ENCODE data around the gene RPL7A.
A peak's percentile ranks its signal among the peaks of the same experiment; 100 is the strongest.

Gene RPL7A

DNA sequence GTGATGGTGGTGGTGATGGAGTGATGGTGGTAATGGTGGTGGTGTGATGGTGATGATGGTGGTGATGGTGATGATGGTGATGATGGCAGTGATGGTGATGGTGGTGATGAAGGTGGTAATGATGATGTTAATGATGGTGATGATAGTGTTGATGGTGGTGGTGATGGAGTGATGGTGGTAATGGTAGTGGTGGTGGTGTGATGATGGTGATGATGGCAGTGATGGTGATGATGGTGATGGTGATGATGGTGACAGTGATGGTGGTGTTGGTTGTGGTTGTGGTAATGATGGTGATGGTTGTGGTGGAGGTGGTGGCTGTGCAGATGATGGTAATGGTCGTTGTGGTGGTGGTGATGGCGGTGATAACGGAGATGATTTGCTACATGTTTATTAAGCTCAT, 35.4 kb downstream of the RPL7A start:
- Histone ChIP-seq H3K18ac (ENCODE audit: low read depth in 1 of 2, low read length in 2 of 2) (no peak overlapping the region), H3K4me1 (ENCODE audit: control insufficient read depth, insufficient read depth, low read depth, low read length) (peaks cover 3% of the 10 kb centered on the region), H4K91ac (ENCODE audit: low read length) (no peak overlapping the region), H3K36me3 (ENCODE audit: control insufficient read depth in 1 of 2, insufficient read depth in 2 of 2, low read depth in 1 of 2, low read length in 2 of 2) (no peaks in the 10 kb centered on the region), H3K14ac (ENCODE audit: low read length in 2 of 2) (no peak overlapping the region), H3K9ac (ENCODE audit: low read length) (no peak overlapping the region), H2AK5ac (ENCODE audit: low read length, severe bottlenecking) (no peak overlapping the region), H2BK15ac (ENCODE audit: low read depth, poor library complexity, severe bottlenecking) (no peak overlapping the region), H3K27ac (ENCODE audit: low read length, poor library complexity, severe bottlenecking) (no peak overlapping the region), H3K79me1 (replicated peaks; ENCODE audit: low read length, poor library complexity, severe bottlenecking) (no peaks in the 10 kb centered on the region), H2BK120ac (ENCODE audit: low read depth, low read length) (no peak overlapping the region), H3K23ac (ENCODE audit: low read length in 2 of 2) (no peak overlapping the region), H2BK5ac (ENCODE audit: low read depth, low read length, poor library complexity, severe bottlenecking) (no peak overlapping the region), H3K27me3 (ENCODE audit: control insufficient read depth in 1 of 2, insufficient read depth in 1 of 2, low read length in 2 of 2) (peaks cover 0 to 4% of the 10 kb centered on the region in 2 experiments), H2BK12ac (ENCODE audit: low read length in 2 of 2) (no peak overlapping the region), H3K4me3 (ENCODE audit: insufficient read depth in 1 of 2, low read depth in 1 of 2, low read length in 2 of 2) (no peak overlapping the region), H4K8ac (ENCODE audit: low read length) (no peak overlapping the region), H2AFZ (ENCODE audit: low read depth, low read length) (no peak overlapping the region), H3K4ac (ENCODE audit: low read depth in 1 of 2, low read length in 2 of 2) (no peak overlapping the region), H3K4me2 (ENCODE audit: low read length, poor library complexity, severe bottlenecking) (no peak overlapping the region), H3K9me3 (ENCODE audit: control insufficient read depth, low read length) (no peaks in the 10 kb centered on the region)
- 89% methylated on average over 3 of the region's 3 CpGs for WGBS
- DNase-seq, result no peak

- H3K4ac ChIP-seq (ENCODE audit: low read depth in 1 of 2, low read length in 2 of 2), result no peak overlapping the region
- no peak overlapping the region for H2BK5ac ChIP-seq (ENCODE audit: low read depth, low read length, poor library complexity, severe bottlenecking)
- H3K79me1 ChIP-seq (replicated peaks; ENCODE audit: low read length, poor library complexity, severe bottlenecking), result no peaks in the 10 kb centered on the region
- H2AFZ ChIP-seq (ENCODE audit: low read depth, low read length), result no peak overlapping the region
- no peak overlapping the region for H2BK120ac ChIP-seq (ENCODE audit: low read depth, low read length)
- no peaks in the 10 kb centered on the region for H3K4me1 ChIP-seq (ENCODE audit: control insufficient read depth, insufficient read depth, low read depth, low read length)
- H3K9me3 ChIP-seq (ENCODE audit: control insufficient read depth, low read length), result no peaks in the 10 kb centered on the region
- no peak overlapping the region for H2BK12ac ChIP-seq (ENCODE audit: low read length in 2 of 2)
- no peak overlapping the region for H2AK5ac ChIP-seq (ENCODE audit: low read length, severe bottlenecking)
- no peak overlapping the region for H3K14ac ChIP-seq (ENCODE audit: low read length in 2 of 2)
- no peak for DNase-seq
- H3K4me2 ChIP-seq (ENCODE audit: low read length, poor library complexity, severe bottlenecking), result no peak overlapping the region
- H2BK15ac ChIP-seq (ENCODE audit: low read depth, poor library complexity, severe bottlenecking), result no peak overlapping the region
- no peak overlapping the region for H3K9ac ChIP-seq (ENCODE audit: low read length)
- no peak overlapping the region for H3K27ac ChIP-seq (ENCODE audit: low read length, poor library complexity, severe bottlenecking)
- H3K4me3 ChIP-seq (ENCODE audit: insufficient read depth in 1 of 2, low read depth in 1 of 2, low read length in 2 of 2), result no peak overlapping the region
- no peak overlapping the region for H3K23ac ChIP-seq (ENCODE audit: low read length in 2 of 2)
- no peak overlapping the region for H4K91ac ChIP-seq (ENCODE audit: low read length)
- 96% methylated on average over 17 of the region's 17 CpGs for WGBS
- H3K18ac ChIP-seq (ENCODE audit: low read depth in 1 of 2, low read length in 2 of 2), result no peak overlapping the region
- H3K27me3 ChIP-seq (ENCODE audit: control insufficient read depth in 1 of 2, insufficient read depth in 1 of 2, low read length in 2 of 2), result peaks cover 0 to 6% of the 10 kb centered on the region in 2 experiments
- H3K36me3 ChIP-seq (ENCODE audit: control insufficient read depth in 1 of 2, insufficient read depth in 2 of 2, low read depth in 1 of 2, low read length in 2 of 2), result no peaks in the 10 kb centered on the region
- no peak overlapping the region for H4K8ac ChIP-seq (ENCODE audit: low read length)
These were observed 36.8 kb downstream of the RPL7A start for GRCh38 chr9:133384736-133385321.

DNA sequence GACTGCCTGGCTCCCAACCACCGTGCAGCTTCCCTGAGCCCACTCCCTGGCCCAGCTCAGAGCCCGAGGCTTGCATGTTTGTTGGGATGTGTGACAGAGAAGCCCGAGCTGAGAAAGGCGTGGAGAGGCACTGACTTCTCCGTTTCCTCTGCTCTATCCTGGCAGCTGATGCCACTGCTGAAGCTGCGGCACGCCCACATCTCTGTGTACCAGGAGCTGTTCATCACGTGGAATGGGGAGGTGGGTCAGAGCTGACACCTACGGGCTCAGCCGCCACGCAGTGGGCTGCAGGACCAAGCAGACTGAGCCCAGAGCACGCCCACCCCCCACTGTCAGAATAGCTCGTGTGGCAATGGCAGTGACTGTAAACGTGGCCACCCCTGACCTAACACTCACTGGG, 37.4 kb downstream of the RPL7A start:
- H2BK15ac ChIP-seq (ENCODE audit: low read depth, poor library complexity, severe bottlenecking), result no peak overlapping the region
- no peaks in the 10 kb centered on the region for H3K79me1 ChIP-seq (replicated peaks; ENCODE audit: low read length, poor library complexity, severe bottlenecking)
- no peak overlapping the region for H3K4me2 ChIP-seq (ENCODE audit: low read length, poor library complexity, severe bottlenecking)
- H3K23ac ChIP-seq (ENCODE audit: low read length in 2 of 2), result no peak overlapping the region
- H3K27me3 ChIP-seq (ENCODE audit: control insufficient read depth in 1 of 2, insufficient read depth in 1 of 2, low read length in 2 of 2), result peaks cover 0 to 10% of the 10 kb centered on the region in 2 experiments
- no peak overlapping the region for H2BK120ac ChIP-seq (ENCODE audit: low read depth, low read length)
- no peak overlapping the region for H2AK5ac ChIP-seq (ENCODE audit: low read length, severe bottlenecking)
- no peak for DNase-seq
- H3K36me3 ChIP-seq (ENCODE audit: control insufficient read depth in 1 of 2, insufficient read depth in 2 of 2, low read depth in 1 of 2, low read length in 2 of 2), result no peaks in the 10 kb centered on the region
- 85% methylated on average over 14 of the region's 14 CpGs for WGBS
- H2BK5ac ChIP-seq (ENCODE audit: low read depth, low read length, poor library complexity, severe bottlenecking), result no peak overlapping the region
- no peaks in the 10 kb centered on the region for H3K4me1 ChIP-seq (ENCODE audit: control insufficient read depth, insufficient read depth, low read depth, low read length)
- no peak overlapping the region for H4K91ac ChIP-seq (ENCODE audit: low read length)
- H3K18ac ChIP-seq (ENCODE audit: low read depth in 1 of 2, low read length in 2 of 2), result no peak overlapping the region
- no peak overlapping the region for H3K4me3 ChIP-seq (ENCODE audit: insufficient read depth in 1 of 2, low read depth in 1 of 2, low read length in 2 of 2)
- no peak overlapping the region for H2AFZ ChIP-seq (ENCODE audit: low read depth, low read length)
- H2BK12ac ChIP-seq (ENCODE audit: low read length in 2 of 2), result no peak overlapping the region
- no peaks in the 10 kb centered on the region for H3K9me3 ChIP-seq (ENCODE audit: control insufficient read depth, low read length)
- H4K8ac ChIP-seq (ENCODE audit: low read length), result no peak overlapping the region
- H3K27ac ChIP-seq (ENCODE audit: low read length, poor library complexity, severe bottlenecking), result no peak overlapping the region
- H3K9ac ChIP-seq (ENCODE audit: low read length), result no peak overlapping the region
- no peak overlapping the region for H3K4ac ChIP-seq (ENCODE audit: low read depth in 1 of 2, low read length in 2 of 2)
- H3K14ac ChIP-seq (ENCODE audit: low read length in 2 of 2), result peak overlapping the region in 1 of 2 experiments; percentile 37

- Histone ChIP-seq H3K4me2 (ENCODE audit: low read length, poor library complexity, severe bottlenecking) (no peak overlapping the region), H3K18ac (ENCODE audit: low read depth in 1 of 2, low read length in 2 of 2) (no peak overlapping the region), H3K14ac (ENCODE audit: low read length in 2 of 2) (no peak overlapping the region), H3K36me3 (ENCODE audit: control insufficient read depth in 1 of 2, insufficient read depth in 2 of 2, low read depth in 1 of 2, low read length in 2 of 2) (no peaks in the 10 kb centered on the region), H3K9ac (ENCODE audit: low read length) (no peak overlapping the region), H2BK12ac (ENCODE audit: low read length in 2 of 2) (no peak overlapping the region), H3K9me3 (ENCODE audit: control insufficient read depth, low read length) (no peaks in the 10 kb centered on the region), H3K4ac (ENCODE audit: low read depth in 1 of 2, low read length in 2 of 2) (no peak overlapping the region), H2BK5ac (ENCODE audit: low read depth, low read length, poor library complexity, severe bottlenecking) (no peak overlapping the region), H2AFZ (ENCODE audit: low read depth, low read length) (no peak overlapping the region), H3K79me1 (replicated peaks; ENCODE audit: low read length, poor library complexity, severe bottlenecking) (no peaks in the 10 kb centered on the region), H4K91ac (ENCODE audit: low read length) (no peak overlapping the region), H3K27ac (ENCODE audit: low read length, poor library complexity, severe bottlenecking) (no peak overlapping the region), H2AK5ac (ENCODE audit: low read length, severe bottlenecking) (no peak overlapping the region), H3K23ac (ENCODE audit: low read length in 2 of 2) (no peak overlapping the region), H3K4me3 (ENCODE audit: insufficient read depth in 1 of 2, low read depth in 1 of 2, low read length in 2 of 2) (no peak overlapping the region), H4K8ac (ENCODE audit: low read length) (no peak overlapping the region), H3K4me1 (ENCODE audit: control insufficient read depth, insufficient read depth, low read depth, low read length) (no peaks in the 10 kb centered on the region), H2BK120ac (ENCODE audit: low read depth, low read length) (no peak overlapping the region), H2BK15ac (ENCODE audit: low read depth, poor library complexity, severe bottlenecking) (no peak overlapping the region), H3K27me3 (ENCODE audit: control insufficient read depth in 1 of 2, insufficient read depth in 1 of 2, low read length in 2 of 2) (peaks cover 0 to 15% of the 10 kb centered on the region in 2 experiments)
- 75% methylated on average over 13 of the region's 13 CpGs for whole genome bisulfite sequencing
- DNase-seq, result no peak
These were observed 38.3 kb downstream of the RPL7A start for GRCh38 chr9:133386338-133386737.

Measured in mesenchymal stem cell (in vitro differentiated cells and primary cell).